GM19099 (cell line): ENCODE measurements around the gene S1PR3.

Source experiments
- POLR2A ChIP-seq: IDR thresholded peaks from 3 replicates; pipeline ENCODE4 v1.6.1; 2011; ENCODE audit warnings: low read depth; ENCODE audit not compliant: insufficient read length; ENCODE audit errors: extremely low read depth

Gene S1PR3

DNA sequence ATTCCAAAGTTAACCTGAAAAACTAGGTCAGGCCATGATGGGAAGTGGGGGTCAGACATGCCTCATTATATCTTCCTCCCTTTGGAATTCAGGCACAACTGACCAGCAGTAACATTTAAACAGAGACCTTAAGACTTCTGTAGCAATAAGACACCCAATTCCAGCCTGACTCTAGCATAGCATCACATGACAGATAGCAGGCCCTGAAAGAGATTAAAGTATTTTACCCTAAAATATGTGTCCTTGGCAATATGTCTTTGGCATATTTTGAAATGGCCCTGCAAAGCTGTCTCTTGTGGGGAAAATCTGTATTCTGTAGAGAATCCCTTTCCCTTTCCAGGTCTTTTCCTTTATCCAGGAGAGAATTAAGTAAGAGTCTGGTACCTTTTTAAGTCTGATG, 34.3 kb downstream of the S1PR3 start:
- no peak for TF ChIP-seq POLR2A

DNA sequence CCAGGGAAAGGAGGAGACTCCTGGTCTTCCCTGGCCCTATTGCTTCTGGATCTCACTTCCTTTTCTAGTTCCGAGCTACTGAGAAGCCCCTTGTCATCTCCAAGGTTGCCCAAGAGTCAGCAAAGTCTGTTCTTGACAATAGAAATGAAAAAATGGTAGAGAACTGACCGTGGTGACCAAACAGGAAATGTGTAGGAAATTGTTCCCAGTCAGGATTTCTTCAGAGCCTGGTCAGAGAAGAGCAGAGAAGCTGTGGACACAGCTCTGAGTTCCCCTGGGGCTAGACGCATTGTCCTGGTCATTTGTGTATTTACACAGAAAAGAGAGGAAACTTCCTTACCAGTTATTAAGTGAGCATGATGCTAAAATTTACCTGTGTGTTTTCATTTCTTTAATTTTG, 35.6 kb downstream of the S1PR3 start:
- no peak for TF ChIP-seq POLR2A

DNA sequence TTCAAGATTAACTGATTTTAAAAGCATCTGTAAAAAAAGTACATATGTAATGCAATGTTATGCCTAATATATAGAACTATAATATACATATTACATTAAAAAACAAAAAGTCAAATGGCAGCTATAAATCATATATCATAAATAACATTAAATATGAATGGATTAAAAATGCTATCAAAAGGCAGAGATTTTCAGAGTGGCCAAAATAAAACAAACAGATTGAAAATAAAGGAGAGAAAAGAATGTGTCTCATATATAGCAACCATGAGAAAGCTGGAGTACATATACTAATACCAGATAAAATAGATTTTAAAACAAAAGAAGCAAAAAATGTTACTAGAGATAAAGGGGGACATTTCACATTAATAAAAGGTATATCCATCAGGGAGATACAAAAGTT, 38.5 kb downstream of the S1PR3 start:
- no peak for TF ChIP-seq POLR2A

DNA sequence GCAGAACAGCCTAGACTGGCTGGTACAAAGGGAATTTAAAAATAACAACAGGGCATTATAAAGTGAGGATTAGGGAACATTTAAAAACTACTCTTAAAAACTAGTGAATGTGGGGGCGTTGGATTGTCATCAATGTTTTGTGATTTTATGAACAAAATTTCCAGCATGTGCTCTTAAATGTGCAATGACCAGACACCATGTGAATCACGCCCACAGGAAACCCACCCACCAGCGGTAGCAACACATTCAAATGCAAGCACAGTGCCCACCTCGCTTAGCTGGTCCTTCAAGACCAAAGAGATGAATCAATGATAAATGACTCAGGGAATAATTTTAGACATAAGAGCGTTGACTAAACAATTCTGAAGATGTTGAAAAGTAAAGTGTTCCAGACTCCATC, 40.9 kb downstream of the S1PR3 start:
- no peak for TF ChIP-seq POLR2A

DNA sequence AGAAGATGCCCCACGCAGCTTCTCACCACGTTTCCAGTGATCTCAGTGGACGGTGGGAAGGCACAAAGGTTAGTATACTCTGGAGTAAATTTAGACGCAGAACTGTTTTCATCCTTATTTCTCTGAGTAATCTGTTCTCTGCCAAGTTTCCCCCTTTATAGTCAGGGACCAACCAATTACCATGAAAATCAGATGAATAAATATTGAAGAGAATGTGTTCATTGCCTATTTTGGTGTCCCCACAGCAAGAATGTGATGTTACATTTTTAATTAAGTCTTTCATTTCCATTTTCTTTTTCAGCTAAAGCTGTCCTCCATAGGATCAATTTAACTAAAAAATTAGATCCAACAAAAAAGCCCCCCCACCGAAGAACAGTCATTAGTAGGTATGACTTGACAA, 41.4 kb downstream of the S1PR3 start:
- TF ChIP-seq POLR2A, result no peak

DNA sequence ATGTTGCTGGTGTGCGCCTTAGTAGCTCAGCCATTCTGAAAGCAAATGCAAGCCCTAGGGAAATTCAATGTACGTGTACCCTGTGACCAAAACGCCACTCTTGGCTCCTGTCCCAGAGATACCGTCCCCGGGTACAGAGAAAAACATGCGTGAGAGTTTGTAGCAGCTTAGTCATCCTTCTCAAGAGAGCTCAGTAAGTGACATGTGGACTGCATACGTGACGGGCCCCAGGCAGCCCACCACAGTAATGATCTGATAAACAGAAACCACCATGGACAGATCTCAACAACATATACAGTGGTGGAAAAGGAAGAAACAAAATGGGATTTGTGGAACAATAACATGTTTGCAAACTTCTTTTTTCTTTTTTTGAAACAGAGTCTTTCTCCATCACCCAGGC, 45.1 kb downstream of the S1PR3 start:
- TF ChIP-seq POLR2A, result no peak

DNA sequence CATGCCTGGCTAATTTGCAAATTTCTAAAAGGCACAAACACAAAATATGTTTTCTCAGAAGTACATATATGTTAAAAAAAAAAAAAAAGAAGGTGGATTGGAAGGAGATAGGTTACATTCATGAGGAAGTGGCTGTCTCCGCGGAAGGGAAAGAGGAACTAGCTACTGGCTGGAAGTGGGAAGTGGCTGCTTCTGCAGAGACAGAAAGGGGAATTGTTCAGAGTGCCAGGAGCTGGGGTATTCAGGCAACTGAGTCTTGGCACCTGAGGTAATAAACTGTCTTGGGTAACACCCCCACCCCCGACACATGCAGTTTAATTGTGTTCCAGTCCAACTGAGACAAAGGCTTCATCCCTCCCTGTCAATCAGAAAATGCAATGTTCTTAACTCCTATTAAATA, 45.6 kb downstream of the S1PR3 start:
- no peak for TF ChIP-seq POLR2A

DNA sequence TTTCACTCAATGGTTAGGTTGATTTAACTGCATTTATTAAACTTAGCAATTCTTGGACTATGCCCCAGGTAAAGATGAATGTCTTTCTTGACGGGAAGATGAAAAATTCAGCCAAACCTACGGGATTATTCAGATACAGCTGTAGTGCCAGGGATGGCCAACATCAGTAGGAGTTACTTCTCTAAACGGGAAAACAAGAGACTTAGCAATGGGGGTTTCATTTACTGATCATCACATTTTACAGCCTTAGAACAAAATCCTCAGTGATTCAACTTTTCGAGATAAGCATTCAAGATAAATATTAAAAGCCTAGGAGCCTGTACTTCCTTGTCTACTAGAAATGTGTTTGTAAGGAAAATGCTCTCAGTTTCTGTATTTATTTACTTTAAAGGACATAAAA, 46.1 kb downstream of the S1PR3 start:
- no peak for TF ChIP-seq POLR2A

DNA sequence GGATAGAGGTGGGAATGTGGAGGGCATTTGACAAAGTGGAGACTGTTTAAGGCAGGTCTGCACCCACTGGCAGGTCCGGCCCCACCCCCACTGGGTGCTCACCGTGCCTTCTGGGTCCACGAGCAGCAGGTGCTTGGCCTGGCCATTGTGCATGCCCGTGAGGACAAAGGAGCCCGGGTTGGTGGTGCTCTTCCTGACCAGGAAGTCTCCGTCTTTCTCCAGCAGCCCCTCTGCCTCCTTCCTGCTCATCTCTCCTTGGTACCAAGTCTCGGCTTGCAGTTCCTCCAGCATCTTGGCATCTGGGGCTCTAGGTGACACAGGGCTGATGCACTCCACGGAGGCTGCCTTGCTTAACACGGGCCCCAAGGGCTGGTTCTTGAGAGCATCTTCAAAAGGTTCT, 46.6 kb downstream of the S1PR3 start:
- no peak for TF ChIP-seq POLR2A

DNA sequence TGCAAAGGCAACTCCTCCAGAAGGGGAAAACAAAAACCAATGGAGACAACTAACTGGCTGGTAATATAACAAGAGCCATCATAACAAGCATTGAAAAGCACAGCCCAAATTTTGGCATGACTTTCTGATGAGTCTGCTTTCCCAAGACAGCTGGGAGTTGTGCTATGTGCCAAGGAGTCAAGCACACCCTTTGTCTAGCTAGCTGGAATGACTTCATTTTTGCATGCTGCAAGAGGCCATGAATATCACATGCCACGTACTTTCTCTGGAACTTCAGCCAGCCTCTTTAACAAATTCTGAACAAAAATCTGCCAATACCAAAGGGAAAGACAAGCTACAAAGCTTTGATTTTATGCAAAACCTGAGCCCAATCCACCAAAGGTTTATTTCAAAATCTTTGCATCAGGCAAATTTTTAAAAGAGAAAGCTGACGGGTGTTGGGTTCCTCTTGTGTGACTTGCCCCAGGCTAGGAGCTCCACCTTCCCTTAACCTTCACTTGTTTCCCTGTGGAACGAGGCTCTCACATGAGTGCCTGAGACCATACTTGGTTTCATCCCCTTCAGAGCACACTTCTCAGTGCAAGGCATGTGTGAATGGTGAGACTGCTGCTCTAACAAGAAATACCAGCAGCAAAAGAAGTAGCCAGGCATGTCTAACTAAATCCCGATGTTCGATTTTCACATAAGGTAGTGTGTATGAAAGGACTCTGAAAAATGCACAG, 47.3 kb downstream of the S1PR3 start:
- no peak for TF ChIP-seq POLR2A

DNA sequence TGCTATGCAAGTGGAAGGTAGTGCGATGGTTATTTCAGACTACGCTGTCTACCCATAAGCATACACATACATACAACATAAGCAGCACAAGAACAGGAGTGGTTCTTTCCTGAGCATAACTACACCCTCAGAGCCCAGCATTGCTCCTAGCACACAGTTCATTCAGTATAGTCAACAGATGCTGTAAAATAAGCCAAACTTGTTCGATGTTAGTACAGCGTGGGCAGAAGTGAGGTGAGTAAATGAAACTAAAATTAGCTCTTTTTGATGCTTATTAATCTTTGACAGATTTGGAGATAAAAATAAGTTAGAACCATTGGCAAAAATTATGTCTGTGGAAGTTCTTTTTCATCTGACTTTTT, 47.8 kb downstream of the S1PR3 start:
- no peak for TF ChIP-seq POLR2A

DNA sequence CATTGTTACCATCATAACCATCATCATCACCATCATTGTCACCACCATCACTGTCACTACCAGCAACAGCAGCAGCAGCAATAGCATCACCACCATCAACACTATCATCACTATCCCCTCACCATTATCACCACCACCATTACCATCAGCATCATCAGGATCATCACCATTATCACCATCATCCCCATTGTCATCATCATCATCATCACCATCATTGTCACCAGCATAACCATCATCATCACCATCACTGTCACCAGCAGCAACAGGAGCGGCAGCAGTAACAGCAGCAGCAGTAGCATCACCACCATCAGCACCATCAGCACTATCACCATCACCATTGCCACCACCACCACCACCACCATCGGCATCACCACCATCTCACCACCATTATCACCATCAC, 48.4 kb downstream of the S1PR3 start:
- TF ChIP-seq POLR2A, result no peak

DNA sequence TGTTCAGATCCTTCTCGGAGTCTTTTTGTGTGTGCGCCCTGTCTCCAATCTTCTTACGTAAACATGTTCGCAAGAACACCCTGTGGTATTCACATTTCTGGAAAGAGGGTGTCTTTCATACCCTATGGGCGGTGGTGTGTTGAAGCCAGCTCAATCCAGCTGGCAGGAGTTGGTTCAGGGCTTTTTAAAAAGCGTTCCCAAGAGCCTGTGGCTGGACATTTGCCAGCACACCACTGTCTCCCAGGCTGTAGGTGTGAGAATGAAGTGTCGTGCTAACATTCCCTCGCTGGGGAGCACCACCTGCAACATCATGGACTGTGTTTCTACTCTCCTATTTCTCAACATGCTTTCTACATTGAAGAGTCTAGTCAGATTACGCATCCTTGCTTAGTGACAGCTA, 51.7 kb downstream of the S1PR3 start:
- TF ChIP-seq POLR2A, result no peak

DNA sequence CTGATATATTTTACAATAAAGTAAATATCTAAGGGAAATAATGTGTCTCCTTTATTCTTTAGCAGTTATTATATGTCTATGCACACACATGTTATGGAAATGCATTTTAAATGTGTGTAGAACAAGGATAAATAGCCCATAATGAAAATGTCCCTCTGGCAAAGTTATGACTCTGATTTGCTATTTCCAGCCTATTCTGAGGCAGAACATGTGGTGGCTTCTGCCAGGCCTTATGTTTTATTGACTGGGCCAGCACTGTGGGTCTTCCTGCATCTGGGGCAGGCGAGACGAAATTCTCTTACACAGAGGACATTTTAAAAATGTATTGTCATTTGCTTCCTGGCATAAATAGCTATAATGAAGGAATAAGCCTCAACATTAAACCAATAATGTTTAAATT, 52.8 kb downstream of the S1PR3 start:
- TF ChIP-seq POLR2A, result no peak

DNA sequence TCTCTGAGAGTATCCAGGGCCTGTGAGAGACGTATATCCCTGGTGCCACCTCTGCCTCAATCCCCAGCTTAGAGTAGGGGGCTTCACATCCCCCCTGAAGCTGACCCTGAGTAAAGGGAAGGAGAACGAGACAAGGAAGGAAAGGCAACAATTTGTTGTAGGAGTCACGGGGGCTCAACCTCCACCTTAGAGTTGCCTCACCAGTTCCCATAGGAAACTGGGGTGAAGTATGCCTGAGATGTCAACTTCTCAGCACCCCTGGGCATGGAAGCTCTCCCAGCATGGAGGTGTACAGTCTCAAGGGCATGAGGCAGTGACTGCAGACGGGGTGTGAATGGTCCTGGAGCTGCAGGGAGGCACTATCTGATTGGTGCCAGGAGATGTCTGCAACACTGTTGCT, 53.6 kb downstream of the S1PR3 start:
- TF ChIP-seq POLR2A, result no peak

DNA sequence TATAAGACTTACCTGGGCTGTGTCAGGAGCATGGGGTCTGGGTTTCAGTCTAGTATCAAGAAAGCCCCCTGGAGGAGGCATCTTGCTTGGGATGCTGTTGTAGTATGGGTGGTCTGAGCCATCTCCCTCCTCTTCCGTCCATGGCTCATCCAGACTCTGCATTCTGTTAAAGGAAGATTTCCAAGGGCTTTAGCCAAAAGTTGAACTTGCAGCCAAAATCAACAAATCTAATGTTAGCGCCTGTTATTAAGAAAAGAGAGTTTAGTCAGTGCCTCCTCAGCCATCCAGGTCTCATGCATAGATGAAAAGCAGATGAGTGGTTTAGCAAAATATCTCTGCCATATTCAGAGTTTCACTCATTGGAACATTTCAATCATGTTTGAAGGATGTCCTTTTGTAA, 55.6 kb downstream of the S1PR3 start:
- TF ChIP-seq POLR2A, result no peak

DNA sequence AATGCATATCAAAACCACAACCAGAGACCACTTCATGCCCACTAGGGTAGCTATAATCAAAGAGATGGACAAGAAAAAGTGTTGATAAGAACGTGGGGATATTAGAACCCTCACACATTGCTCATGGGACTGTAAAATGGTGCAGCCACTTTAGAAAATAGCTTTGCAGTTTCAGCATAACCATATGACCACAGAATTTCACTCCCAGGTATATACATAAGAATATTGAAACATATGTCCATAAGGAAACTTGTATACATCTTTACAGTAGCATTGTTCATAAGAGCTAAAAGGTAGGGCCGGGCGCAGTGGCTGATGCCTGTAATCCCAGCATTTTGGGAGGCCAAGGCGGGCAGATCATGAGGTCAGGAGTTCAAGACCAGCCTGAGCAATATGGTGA, 56.4 kb downstream of the S1PR3 start:
- TF ChIP-seq POLR2A, result no peak
